GM23338 (cell line): Measurements from ENCODE around the gene PPFIA1. TPM values are rescaled to one million over a fixed set of nuclear protein-coding genes. Genes with fewer than 3 reads are reported as not detected.

Experiments
- ATAC-seq: fragments of 200-7000 bp; cut with Tn5 transposase; 3 replicates; pipeline ENCODE4 v1.9.1; 2020
- DNase-seq: peaks from one replicate; pipeline ENCODE4 v3.0.0-alpha.2; 2015; ENCODE audit warnings: low spot score
- H2AFZ ChIP-seq: fragments of 200-600 bp; sonication (generic); 2 replicates; pipeline ENCODE4 v1.8.0; 2016; ENCODE audit warnings: antibody characterized with exemption, mild to moderate bottlenecking, moderate library complexity
- H3F3A ChIP-seq: fragments of 200-600 bp; sonication (generic); replicated peaks from 2 replicates; pipeline ENCODE4 v1.8.0; 2017; ENCODE audit warnings: antibody characterized with exemption, mixed run types, low read depth
- H3K27ac ChIP-seq: fragments of 200-600 bp; sonication (generic); 2 replicates; pipeline ENCODE4 v1.6.1; 2016; ENCODE audit warnings: low read depth
- H3K27me3 ChIP-seq: fragments of 200-600 bp; sonication (generic); 2 replicates; pipeline ENCODE4 v1.8.0; 2016; ENCODE audit warnings: mild to moderate bottlenecking, mixed run types, moderate library complexity; ENCODE audit not compliant: insufficient read depth
- H3K36me3 ChIP-seq: fragments of 200-600 bp; sonication (generic); 2 replicates; pipeline ENCODE4 v1.8.0; 2016; ENCODE audit warnings: mild to moderate bottlenecking; ENCODE audit not compliant: insufficient read depth
- H3K4me1 ChIP-seq: fragments of 200-600 bp; sonication (generic); 2 replicates; pipeline ENCODE4 v1.8.0; 2016; ENCODE audit warnings: mild to moderate bottlenecking, moderate library complexity; ENCODE audit not compliant: insufficient read depth
- H3K4me2 ChIP-seq: fragments of 200-600 bp; sonication (generic); 2 replicates; pipeline ENCODE4 v1.7.1; 2017; ENCODE audit warnings: mixed run types
- H3K4me3 ChIP-seq: fragments of 200-600 bp; sonication (generic); 2 replicates; pipeline ENCODE4 v1.6.1; 2016; ENCODE audit warnings: mixed run types
- H3K79me2 ChIP-seq: fragments of 200-600 bp; sonication (generic); replicated peaks from 2 replicates; pipeline ENCODE4 v1.8.0; 2017; ENCODE audit warnings: mild to moderate bottlenecking; ENCODE audit not compliant: insufficient read depth
- H3K9me2 ChIP-seq: fragments of 200-600 bp; sonication (generic); 2 replicates; pipeline ENCODE4 v1.8.0; 2017; ENCODE audit not compliant: insufficient read depth
- H4K20me1 ChIP-seq: fragments of 200-600 bp; sonication (generic); replicated peaks from 2 replicates; pipeline ENCODE4 v1.8.0; 2017; ENCODE audit warnings: mild to moderate bottlenecking; ENCODE audit not compliant: insufficient read depth
- H3K27ac Mint-ChIP-seq: 2 replicates; pipeline ENCODE4 v1.8.0; 2020; ENCODE audit warnings: inconsistent platforms, mild to moderate bottlenecking, moderate library complexity, mixed read lengths
- H3K27me3 Mint-ChIP-seq: 3 replicates; pipeline ENCODE4 v1.8.0; 2022; ENCODE audit warnings: low read depth, mild to moderate bottlenecking, moderate library complexity, mixed read lengths, inconsistent platforms; ENCODE audit not compliant: insufficient read depth, poor library complexity
- H3K36me3 Mint-ChIP-seq: 3 replicates; pipeline ENCODE4 v1.8.0; 2021; ENCODE audit warnings: low read depth, mild to moderate bottlenecking, inconsistent platforms, moderate library complexity, mixed read lengths
- H3K4me1 Mint-ChIP-seq: 3 replicates; pipeline ENCODE4 v1.8.0; 2020; ENCODE audit warnings: mild to moderate bottlenecking, inconsistent platforms, mixed read lengths
- H3K4me3 Mint-ChIP-seq: 3 replicates; pipeline ENCODE4 v1.8.0; 2021; ENCODE audit warnings: moderate library complexity, mild to moderate bottlenecking, inconsistent platforms, mixed read lengths
- H3K9me3 Mint-ChIP-seq: 3 replicates; pipeline ENCODE4 v1.8.0; 2020; ENCODE audit warnings: moderate library complexity, mild to moderate bottlenecking, inconsistent platforms, mixed read lengths
- polyA plus RNA-seq: library from polyadenylated mRNA; unstranded; fragments of >200 nt; fragmentation: Nextera tagmentation; extraction: Ambion mirVana; gene quantifications from 2 replicates; pipeline ENCODE4 v1.2.1, GENCODE V29; 2016
- total RNA-seq: library from RNA; depleted of rRNA; stranded (reverse); fragments of >200 nt; shearing (Covaris generic); gene quantifications from 2 replicates; pipeline ENCODE4 v1.2.3, GENCODE V29; 2014
- TF ChIP-seq, protein P1 (sequence below): fragments of 250-450 bp; sonication (Bioruptor Pico); IDR thresholded peaks from 2 replicates; pipeline ENCODE4 v1.5.0; 2020; ENCODE audit warnings: mild to moderate bottlenecking, moderate library complexity
- TF ChIP-seq, protein P2 (sequence below): IDR thresholded peaks from one replicate; pipeline ENCODE4 v1.6.1; 2018; ENCODE audit warnings: antibody characterized with exemption; ENCODE audit not compliant: unreplicated experiment

Gene PPFIA1
- total and polyA plus RNA-seq, 2 experiments from 2014 or later, result 41.7 to 62.0 TPM

DNA sequence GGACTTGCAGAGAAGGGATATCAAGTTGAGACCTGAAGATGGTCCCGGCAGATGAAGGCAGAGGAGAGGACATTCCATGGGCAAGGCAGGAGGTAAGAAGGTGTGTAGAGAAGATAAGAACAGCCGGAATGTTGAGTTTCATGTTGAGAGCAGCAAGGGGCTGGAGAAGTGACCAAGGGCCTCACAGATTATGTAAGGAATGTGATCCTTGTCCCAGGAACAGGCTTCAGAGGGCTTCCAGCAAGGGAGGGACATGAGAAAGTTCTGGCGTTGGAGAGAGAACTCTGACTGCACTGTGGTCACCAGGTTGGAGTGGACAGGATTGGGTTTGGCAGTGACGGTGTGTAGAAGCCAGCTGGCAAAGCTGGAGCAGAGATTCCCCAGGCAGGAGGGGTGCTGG, 27.6 kb upstream of the PPFIA1 start (continued):
- TF ChIP-seq, protein P1, sequence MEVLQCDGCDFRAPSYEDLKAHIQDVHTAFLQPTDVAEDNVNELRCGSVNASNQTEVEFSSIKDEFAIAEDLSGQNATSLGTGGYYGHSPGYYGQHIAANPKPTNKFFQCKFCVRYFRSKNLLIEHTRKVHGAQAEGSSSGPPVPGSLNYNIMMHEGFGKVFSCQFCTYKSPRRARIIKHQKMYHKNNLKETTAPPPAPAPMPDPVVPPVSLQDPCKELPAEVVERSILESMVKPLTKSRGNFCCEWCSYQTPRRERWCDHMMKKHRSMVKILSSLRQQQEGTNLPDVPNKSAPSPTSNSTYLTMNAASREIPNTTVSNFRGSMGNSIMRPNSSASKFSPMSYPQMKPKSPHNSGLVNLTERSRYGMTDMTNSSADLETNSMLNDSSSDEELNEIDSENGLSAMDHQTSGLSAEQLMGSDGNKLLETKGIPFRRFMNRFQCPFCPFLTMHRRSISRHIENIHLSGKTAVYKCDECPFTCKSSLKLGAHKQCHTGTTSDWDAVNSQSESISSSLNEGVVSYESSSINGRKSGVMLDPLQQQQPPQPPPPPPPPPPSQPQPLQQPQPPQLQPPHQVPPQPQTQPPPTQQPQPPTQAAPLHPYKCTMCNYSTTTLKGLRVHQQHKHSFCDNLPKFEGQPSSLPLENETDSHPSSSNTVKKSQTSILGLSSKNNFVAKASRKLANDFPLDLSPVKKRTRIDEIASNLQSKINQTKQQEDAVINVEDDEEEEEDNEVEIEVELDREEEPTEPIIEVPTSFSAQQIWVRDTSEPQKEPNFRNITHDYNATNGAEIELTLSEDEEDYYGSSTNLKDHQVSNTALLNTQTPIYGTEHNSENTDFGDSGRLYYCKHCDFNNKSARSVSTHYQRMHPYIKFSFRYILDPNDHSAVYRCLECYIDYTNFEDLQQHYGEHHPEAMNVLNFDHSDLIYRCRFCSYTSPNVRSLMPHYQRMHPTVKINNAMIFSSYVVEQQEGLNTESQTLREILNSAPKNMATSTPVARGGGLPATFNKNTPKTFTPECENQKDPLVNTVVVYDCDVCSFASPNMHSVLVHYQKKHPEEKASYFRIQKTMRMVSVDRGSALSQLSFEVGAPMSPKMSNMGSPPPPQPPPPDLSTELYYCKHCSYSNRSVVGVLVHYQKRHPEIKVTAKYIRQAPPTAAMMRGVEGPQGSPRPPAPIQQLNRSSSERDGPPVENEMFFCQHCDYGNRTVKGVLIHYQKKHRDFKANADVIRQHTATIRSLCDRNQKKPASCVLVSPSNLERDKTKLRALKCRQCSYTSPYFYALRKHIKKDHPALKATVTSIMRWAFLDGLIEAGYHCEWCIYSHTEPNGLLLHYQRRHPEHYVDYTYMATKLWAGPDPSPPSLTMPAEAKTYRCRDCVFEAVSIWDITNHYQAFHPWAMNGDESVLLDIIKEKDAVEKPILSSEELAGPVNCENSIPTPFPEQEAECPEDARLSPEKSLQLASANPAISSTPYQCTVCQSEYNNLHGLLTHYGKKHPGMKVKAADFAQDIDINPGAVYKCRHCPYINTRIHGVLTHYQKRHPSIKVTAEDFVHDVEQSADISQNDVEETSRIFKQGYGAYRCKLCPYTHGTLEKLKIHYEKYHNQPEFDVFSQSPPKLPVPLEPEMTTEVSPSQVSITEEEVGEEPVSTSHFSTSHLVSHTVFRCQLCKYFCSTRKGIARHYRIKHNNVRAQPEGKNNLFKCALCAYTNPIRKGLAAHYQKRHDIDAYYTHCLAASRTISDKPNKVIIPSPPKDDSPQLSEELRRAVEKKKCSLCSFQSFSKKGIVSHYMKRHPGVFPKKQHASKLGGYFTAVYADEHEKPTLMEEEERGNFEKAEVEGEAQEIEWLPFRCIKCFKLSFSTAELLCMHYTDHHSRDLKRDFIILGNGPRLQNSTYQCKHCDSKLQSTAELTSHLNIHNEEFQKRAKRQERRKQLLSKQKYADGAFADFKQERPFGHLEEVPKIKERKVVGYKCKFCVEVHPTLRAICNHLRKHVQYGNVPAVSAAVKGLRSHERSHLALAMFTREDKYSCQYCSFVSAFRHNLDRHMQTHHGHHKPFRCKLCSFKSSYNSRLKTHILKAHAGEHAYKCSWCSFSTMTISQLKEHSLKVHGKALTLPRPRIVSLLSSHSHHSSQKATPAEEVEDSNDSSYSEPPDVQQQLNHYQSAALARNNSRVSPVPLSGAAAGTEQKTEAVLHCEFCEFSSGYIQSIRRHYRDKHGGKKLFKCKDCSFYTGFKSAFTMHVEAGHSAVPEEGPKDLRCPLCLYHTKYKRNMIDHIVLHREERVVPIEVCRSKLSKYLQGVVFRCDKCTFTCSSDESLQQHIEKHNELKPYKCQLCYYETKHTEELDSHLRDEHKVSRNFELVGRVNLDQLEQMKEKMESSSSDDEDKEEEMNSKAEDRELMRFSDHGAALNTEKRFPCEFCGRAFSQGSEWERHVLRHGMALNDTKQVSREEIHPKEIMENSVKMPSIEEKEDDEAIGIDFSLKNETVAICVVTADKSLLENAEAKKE, result no peak
- TF ChIP-seq, protein P2, sequence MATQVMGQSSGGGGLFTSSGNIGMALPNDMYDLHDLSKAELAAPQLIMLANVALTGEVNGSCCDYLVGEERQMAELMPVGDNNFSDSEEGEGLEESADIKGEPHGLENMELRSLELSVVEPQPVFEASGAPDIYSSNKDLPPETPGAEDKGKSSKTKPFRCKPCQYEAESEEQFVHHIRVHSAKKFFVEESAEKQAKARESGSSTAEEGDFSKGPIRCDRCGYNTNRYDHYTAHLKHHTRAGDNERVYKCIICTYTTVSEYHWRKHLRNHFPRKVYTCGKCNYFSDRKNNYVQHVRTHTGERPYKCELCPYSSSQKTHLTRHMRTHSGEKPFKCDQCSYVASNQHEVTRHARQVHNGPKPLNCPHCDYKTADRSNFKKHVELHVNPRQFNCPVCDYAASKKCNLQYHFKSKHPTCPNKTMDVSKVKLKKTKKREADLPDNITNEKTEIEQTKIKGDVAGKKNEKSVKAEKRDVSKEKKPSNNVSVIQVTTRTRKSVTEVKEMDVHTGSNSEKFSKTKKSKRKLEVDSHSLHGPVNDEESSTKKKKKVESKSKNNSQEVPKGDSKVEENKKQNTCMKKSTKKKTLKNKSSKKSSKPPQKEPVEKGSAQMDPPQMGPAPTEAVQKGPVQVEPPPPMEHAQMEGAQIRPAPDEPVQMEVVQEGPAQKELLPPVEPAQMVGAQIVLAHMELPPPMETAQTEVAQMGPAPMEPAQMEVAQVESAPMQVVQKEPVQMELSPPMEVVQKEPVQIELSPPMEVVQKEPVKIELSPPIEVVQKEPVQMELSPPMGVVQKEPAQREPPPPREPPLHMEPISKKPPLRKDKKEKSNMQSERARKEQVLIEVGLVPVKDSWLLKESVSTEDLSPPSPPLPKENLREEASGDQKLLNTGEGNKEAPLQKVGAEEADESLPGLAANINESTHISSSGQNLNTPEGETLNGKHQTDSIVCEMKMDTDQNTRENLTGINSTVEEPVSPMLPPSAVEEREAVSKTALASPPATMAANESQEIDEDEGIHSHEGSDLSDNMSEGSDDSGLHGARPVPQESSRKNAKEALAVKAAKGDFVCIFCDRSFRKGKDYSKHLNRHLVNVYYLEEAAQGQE, result no peak

DNA sequence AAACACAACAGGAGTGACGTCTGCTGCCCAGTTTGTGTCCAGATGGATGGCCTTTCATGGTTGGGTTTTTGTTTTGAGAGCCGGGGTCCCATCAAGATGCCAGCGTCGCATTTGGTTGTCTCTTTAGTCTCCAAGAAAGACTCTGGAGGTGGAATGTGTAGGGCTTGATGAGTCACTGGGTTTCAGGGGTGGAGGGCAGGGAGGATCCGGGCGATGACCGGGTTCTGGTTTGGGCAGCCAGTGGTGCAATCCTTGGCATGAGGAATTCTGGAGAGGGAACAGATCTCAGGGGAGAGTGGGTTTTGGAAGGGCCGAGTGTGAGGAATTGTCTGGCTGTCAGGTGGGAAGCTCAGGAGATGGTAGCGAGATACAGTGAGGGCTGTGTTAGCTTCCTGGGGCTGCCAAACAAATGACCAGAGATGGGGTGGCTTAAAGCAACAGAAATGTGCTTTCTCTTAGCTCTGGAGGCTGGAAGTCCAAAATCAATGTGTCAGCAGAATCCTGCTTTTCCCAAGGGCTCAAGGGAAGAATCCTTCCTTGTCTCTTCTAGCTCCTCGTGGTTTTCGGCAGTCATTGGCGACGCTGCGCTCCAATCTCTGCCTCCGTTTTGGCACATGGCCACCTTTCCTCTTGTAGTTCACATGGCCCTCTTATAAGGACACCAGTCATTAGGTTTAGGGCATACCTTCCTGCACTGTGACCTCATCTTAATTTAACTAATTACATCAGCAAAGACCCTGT, 26.4 kb upstream of the PPFIA1 start:
- no peaks in the 10 kb centered on the region for H3K27me3 ChIP-seq
- H3K4me1 ChIP-seq, result no peaks in the 10 kb centered on the region
- H3K4me3 Mint-ChIP-seq, result no peak overlapping the region; the same call in 2 of the 3 replicates
- H3K27ac ChIP-seq, result no peak overlapping the region
- H3F3A ChIP-seq, result no peaks in the 10 kb centered on the region
- H3K4me3 ChIP-seq, result no peak overlapping the region
- H2AFZ ChIP-seq, result 0 out of 2 replicates have a peak overlapping the region, but pooled peaks have one; percentile 32
- H3K36me3 Mint-ChIP-seq, result no peaks in the 10 kb centered on the region
- no peaks in the 10 kb centered on the region for H3K9me2 ChIP-seq
- H3K79me2 ChIP-seq, result no peaks in the 10 kb centered on the region
- H3K4me1 Mint-ChIP-seq, result peaks cover 3% of the 10 kb centered on the region; the same call in 2 of the 3 replicates
- H3K27me3 Mint-ChIP-seq, result peaks cover 14% of the 10 kb centered on the region
- no peak overlapping the region for H3K4me2 ChIP-seq
- DNase-seq (no peak), ATAC-seq (no peak)
- H3K36me3 ChIP-seq, result no peaks in the 10 kb centered on the region
- H4K20me1 ChIP-seq, result no peaks in the 10 kb centered on the region
- no peak overlapping the region for H3K27ac Mint-ChIP-seq
- H3K9me3 Mint-ChIP-seq, result no peaks in the 10 kb centered on the region
- TF ChIP-seq, protein P1, result no peak
